Ascending aorta (tissue), 2 donors: ENCODE measurements around the gene KCNB1. TPM values are rescaled to one million over a fixed set of nuclear protein-coding genes. Genes with fewer than 3 reads are reported as not detected.
"Not testable (repeated sequence)": the region's sequence is repeated elsewhere in the genome, so short reads cannot be mapped to it uniquely, and the experiment has no call there.

ENCODE experiments used
- DNase-seq, 2 donors: peaks; one replicate each; pipeline ENCODE4 v3.0.0-alpha.2; 2019; ENCODE audit warnings: low spot score in 2 of 2
- H3K27ac ChIP-seq, 2 donors: fragments of 200-600 bp; sonication (generic); one replicate each; pipeline ENCODE4 v1.5.1; 2016 to 2017; ENCODE audit warnings: mild to moderate bottlenecking in 1 of 2
- H3K27me3 ChIP-seq: fragments of 200-600 bp; sonication (generic); one replicate; pipeline ENCODE4 v1.5.1; 2017
- H3K36me3 ChIP-seq, 2 donors: fragments of 200-600 bp; sonication (generic); one replicate each; pipeline ENCODE4 v1.5.1; 2016
- H3K4me1 ChIP-seq, 2 donors: fragments of 200-600 bp; sonication (generic); one replicate each; pipeline ENCODE4 v1.5.1; 2016 to 2017; ENCODE audit warnings: mild to moderate bottlenecking in 1 of 2
- H3K4me3 ChIP-seq, 2 donors: fragments of 200-600 bp; sonication (generic); one replicate each; pipeline ENCODE4 v1.5.1; 2016 to 2017; ENCODE audit warnings: mild to moderate bottlenecking in 1 of 2
- H3K9me3 ChIP-seq, 2 donors: fragments of 200-600 bp; sonication (generic); one replicate each; pipeline ENCODE4 v1.5.1; 2016
- CTCF ChIP-seq, 3 experiments: fragments of 200-600 bp in 2 of 3; fragments of 450-650 bp in 1 of 3; sonication (generic) in 2 of 3; IDR thresholded peaks; one replicate each; pipeline ENCODE4 v1.5.1; 2016 to 2019; ENCODE audit warnings: antibody characterized with exemption in 3 of 3, mild to moderate bottlenecking in 1 of 3, moderate library complexity in 1 of 3
- intact Hi-C: fragments of 100-400 bp; cut with DNase I; formaldehyde crosslinking; loops from one replicate; pipeline ENCODE4 v1.15.1; 2023
- total RNA-seq: library from RNA; depleted of rRNA; stranded (reverse); fragments of >200 nt; gene quantifications from one replicate; pipeline ENCODE4 v1.1.0, GENCODE V29; 2016

KCNB1 gene
- total RNA-seq, 1 donor from 2014 or later = not detected

DNA sequence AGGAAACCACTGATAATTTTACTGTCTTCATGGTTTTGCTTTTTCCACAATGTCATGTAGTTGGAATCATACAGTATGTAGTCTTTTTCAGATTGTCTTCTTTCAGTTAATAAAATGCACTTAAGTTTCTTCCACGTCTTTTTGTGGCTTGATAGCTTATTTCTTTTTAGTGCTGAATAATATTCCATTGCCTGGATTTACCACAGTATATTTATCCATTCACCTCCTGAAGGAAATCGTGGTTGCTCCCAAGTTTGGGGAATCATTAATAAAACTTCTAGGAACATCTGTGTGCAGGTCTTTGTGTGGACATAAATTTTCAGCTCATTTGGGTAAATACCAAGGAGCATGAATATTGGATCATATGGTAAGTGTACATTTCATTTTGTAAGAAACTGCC lies 165.8 kb downstream of the KCNB1 start:
- no peaks in the 10 kb centered on the region for H3K9me3 ChIP-seq
- TF ChIP-seq CTCF (IDR thresholded peaks at IDR 0.05) = no peak
- H3K27ac ChIP-seq = no peak overlapping the region
- H3K4me3 ChIP-seq = no peak overlapping the region
- peaks cover 9% of the 10 kb centered on the region for H3K27me3 ChIP-seq
- intact Hi-C loops = no loop called here
- DNase-seq = no peak
- no peaks in the 10 kb centered on the region for H3K36me3 ChIP-seq
- H3K4me1 ChIP-seq = peaks cover 12 to 13% of the 10 kb centered on the region in 2 donors

GRCh38 chr20:49315580-49315979 lies 166.9 kb downstream of the KCNB1 start:
- H3K27me3 ChIP-seq = peaks cover 9% of the 10 kb centered on the region
- H3K36me3 ChIP-seq = no peaks in the 10 kb centered on the region
- no peak for TF ChIP-seq CTCF (IDR thresholded peaks at IDR 0.05)
- no peaks in the 10 kb centered on the region for H3K9me3 ChIP-seq
- no peak overlapping the region for H3K27ac ChIP-seq
- DNase-seq = no peak
- intact Hi-C loops = no loop called here
- H3K4me1 ChIP-seq = peaks cover 12 to 13% of the 10 kb centered on the region in 2 donors
- H3K4me3 ChIP-seq = no peak overlapping the region

DNA sequence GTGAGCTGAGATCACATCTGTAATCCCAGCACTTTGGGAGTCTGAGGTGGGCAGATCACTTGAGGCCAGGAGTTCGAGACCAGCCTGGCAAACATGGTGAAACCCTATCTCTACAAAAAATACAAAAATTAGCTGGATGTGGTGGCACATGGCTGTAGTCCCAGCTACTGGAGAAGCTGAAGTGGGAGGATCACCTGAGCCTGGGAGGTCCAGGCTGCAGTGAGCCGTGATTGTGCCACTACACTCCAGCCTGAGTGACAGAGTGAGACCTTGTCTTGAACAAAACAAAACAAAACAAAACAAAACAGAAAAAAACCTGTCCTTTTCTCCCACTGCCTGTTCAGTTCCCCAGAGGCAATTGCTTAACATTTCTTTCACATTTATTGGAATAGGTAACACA lies 168.4 kb downstream of the KCNB1 start:
- H3K9me3 ChIP-seq, H3K36me3 ChIP-seq, intact Hi-C loops, DNase-seq, H3K4me3 ChIP-seq, H3K27ac ChIP-seq, H3K27me3 ChIP-seq: not testable (repeated sequence)
- H3K4me1 ChIP-seq = peaks cover 10 to 11% of the 10 kb centered on the region in 2 donors

Other genes with a start within 250 kb of the KCNB1 start
- 49.1 TPM for gene ZNFX1, start 204.6 kb downstream of the KCNB1 start, total RNA-seq
- gene PTGIS, start 85.5 kb upstream of the KCNB1 start, total RNA-seq = 288 TPM
- gene B4GALT5, start 231.2 kb upstream of the KCNB1 start, total RNA-seq = 15.0 TPM